GM12892 (cell line): ENCODE measurements around the gene ASIC4.

Source experiments
- DNase-seq: peaks from one replicate; pipeline ENCODE4 v3.0.0; 2011; ENCODE audit not compliant: insufficient read length
- FAIRE-seq: peaks from 2 replicates; lab custom pipeline; 2011; peaks lifted over from hg19 to GRCh38; lab: Jason Lieb, UNC
- POLR2A ChIP-seq: IDR thresholded peaks from 2 replicates; pipeline ENCODE4 v1.6.1; 2011; ENCODE audit warnings: low read depth, low read length, control low read depth
- POLR2AphosphoS5 ChIP-seq: IDR thresholded peaks from 2 replicates; pipeline ENCODE4 v1.6.1; 2011; ENCODE audit warnings: low read depth, low read length, control low read depth
- TAF1 ChIP-seq: IDR thresholded peaks from 2 replicates; pipeline ENCODE4 v1.6.1; 2011; ENCODE audit warnings: low read depth, mild to moderate bottlenecking, control low read depth, low read length, borderline replicate concordance

The ASIC4 gene

DNA sequence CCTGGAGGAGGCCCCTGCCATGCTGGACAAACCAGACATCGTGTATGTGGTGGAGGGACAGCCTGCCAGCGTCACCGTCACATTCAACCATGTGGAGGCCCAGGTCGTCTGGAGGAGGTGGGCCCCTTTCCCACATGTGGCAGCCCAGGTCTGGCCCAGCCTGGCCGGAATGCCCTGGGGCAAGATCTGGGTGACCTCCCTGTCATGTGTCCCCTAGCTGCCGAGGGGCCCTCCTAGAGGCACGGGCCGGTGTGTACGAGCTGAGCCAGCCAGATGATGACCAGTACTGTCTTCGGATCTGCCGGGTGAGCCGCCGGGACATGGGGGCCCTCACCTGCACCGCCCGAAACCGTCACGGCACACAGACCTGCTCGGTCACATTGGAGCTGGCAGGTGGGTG lies 40.8 kb upstream of the ASIC4 start:
- DNase-seq (no peak), FAIRE-seq (no peak)
- no peak for TF ChIP-seq POLR2A
- no peak for TF ChIP-seq TAF1
- TF ChIP-seq POLR2AphosphoS5, result no peak

DNA sequence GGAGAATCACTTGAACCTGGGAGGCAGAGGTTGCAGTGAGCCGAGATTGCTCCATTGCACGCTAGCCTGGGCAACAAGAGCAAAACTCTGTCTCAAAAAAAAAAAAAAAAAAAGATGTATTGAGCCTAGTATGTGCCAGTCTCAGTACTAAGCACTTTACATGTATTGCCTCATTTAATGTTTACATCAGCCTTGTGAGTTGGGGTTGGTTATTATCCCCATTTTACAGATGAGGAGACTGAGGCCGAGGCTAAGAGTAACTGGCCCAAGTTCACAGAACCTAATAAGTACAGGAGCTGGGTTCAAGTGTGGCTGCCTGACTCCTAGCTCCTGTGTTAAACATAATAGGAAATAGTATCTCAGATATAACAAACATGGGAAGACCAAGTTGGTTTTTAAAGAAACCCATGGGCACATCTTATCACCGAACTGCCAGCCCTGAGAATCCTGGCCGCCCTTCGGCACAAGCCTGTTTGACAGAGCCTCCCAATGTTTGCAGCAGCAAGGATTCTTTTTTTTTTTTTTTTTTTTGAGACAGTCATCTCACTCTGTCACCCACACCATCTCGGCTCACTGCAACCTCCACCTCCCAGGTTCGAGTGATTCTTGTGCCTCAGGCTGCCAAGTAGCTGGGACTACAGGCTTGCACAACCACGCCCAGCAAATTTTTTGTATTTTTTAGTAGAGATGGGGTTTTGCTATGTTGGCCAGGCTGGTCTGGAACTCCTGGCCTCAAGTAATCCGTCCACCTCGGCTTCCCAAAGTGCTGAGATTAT lies 39.8 kb upstream of the ASIC4 start:
- no peak for FAIRE-seq
- DNase-seq, result no peak
- TF ChIP-seq POLR2A (no peak), TAF1 (no peak), POLR2AphosphoS5 (no peak)

DNA sequence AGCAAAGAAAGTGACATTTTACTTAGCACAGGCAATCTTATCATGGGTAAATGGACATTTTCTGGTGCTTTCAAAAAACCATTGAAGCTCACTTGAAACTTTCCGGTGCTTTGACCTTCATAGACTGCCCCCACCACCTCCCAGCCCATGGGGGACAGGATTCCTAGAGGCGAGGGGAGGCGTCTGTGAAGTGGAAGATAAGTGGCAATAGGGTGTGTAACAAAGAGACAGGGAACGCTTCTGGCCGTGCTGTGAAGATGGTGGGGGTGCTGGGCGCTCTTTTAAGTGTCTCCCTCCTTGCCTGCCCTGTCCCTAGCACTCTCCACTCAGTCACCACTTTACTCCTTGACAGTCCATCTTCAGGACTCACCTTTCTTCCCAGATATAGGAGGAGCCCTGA lies 39.0 kb upstream of the ASIC4 start:
- no peak for TF ChIP-seq TAF1
- TF ChIP-seq POLR2A, result no peak
- no peak for TF ChIP-seq POLR2AphosphoS5
- DNase-seq (no peak), FAIRE-seq (no peak)

DNA sequence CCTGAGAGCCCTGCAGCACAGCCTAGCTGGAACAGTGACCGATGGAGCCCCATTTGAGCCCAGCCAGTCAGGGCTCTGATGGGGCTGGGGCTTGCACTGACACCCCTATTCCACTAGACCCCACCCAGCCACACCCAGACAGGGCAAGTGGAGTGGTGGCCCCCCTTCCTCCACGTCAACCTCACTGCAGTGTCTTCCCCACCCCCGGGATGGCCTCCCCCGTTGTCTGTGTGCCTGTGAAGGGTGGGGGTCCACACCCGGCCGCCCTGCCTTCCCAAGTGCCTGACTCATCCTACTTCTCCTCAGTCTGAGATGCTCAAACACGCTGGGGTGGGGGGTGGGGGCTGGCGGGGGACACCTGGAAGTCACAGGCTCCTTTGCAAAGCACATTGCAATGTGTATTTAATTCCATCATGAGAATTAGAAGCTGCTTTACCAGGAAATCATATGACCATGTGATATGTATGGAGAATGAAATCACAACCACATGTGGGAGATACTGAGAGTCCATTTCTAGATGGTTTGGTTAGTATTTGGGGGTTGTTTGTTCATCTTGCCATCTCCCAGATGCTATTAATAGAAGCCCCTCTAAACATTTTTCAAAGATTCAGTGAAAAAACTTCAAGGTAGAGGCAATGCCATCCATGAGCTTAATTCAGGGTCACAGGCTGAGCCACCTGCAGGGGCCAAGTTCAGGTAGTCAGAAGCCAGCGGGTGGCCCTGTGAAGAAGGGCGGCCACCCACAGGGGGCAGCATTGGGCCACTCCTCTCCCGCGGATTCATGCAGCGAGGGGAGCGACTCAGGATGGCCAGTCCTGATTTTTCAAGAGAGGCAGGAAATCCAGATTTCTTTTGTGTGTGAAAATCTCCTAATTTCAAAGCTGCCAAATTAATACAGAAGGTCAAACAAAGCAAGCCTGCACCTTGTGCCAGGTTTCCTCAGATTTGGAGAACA lies 38.3 kb upstream of the ASIC4 start:
- no peak for FAIRE-seq
- TF ChIP-seq TAF1 (no peak), POLR2AphosphoS5 (no peak), POLR2A (no peak)

GRCh38 chr2:219476652-219477151 lies 37.6 kb upstream of the ASIC4 start:
- no peak for FAIRE-seq

More for the DNA sequence above, 38.3 kb upstream of the ASIC4 start:
- DNase-seq, result peak; percentile 57

DNA sequence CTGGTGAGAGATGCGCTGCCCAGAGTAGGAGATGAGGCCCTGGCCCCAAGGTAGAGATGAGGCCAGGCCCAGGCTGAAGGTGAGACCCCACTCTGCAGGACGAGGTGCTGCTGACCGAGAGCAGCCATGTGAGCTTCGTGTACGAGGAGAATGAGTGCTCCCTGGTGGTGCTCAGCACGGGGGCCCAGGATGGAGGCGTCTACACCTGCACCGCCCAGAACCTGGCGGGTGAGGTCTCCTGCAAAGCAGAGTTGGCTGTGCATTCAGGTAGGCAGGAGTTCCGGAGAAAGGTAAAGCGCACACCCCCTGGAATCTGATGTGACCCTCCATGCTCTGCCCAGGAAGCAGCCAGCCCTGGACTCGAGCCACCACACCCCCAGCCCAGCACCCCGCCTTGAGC lies 37.1 kb upstream of the ASIC4 start:
- DNase-seq (no peak), FAIRE-seq (no peak)
- no peak for TF ChIP-seq POLR2A
- TF ChIP-seq TAF1, result no peak
- no peak for TF ChIP-seq POLR2AphosphoS5

More at GRCh38 chr2:219476652-219477151, 37.6 kb upstream of the ASIC4 start:
- no peak for TF ChIP-seq POLR2A
- TF ChIP-seq TAF1, result no peak
- no peak for TF ChIP-seq POLR2AphosphoS5
- DNase-seq, result no peak

DNA sequence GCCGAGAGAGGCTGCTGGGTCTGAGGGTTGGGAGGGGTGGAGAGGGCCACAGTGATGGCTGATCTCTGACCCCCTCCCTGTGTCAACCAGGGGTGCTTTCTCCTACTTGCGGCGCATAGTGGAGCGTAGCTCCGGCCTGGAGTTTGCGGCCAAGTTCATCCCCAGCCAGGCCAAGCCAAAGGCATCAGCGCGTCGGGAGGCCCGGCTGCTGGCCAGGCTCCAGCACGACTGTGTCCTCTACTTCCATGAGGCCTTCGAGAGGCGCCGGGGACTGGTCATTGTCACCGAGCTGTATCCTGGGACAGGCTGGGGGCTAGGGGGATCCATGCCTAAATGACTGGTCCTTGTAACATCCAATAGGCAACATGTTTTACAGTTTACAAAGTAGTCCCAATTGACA lies 36.5 kb upstream of the ASIC4 start:
- FAIRE-seq, result no peak
- no peak for TF ChIP-seq TAF1
- TF ChIP-seq POLR2AphosphoS5, result no peak
- no peak for DNase-seq

DNA sequence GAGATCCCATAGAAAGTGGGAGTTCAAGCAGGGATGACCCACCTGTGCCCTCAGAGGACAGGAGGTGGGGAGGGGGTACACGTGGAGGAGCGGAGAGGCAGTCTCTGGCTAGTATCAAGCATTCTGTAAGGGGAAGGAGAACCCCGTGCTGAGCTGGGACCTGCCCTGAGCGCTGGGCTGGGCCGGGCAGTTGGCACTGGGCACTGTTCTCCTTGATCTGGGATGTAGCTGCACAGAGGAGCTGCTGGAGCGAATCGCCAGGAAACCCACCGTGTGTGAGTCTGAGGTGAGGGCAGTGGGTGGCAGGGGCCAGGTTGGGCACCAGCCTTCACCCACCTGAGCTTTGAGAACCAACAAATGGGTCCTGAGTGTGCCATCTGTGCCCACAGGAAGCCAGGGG lies 35.4 kb upstream of the ASIC4 start:
- no peak for TF ChIP-seq TAF1
- TF ChIP-seq POLR2A, result no peak
- TF ChIP-seq POLR2AphosphoS5, result no peak
- no peak for DNase-seq
- FAIRE-seq, result no peak

DNA sequence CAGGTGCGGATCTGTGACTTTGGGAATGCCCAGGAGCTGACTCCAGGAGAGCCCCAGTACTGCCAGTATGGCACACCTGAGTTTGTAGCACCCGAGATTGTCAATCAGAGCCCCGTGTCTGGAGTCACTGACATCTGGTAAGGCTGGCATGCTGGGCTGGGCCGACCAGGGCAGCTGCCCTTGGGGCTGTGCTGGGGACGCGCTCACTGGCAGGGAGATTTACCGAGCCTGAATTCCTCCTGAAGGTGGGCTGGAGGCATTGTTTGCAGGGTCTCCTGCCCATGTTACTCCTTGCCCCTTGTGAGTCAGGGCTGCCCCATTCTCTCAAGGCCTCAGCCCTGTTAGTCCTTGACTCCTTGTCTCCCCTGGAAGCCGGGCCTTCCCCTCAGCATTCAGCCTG lies 34.3 kb upstream of the ASIC4 start:
- FAIRE-seq, result no peak
- DNase-seq, result no peak
- TF ChIP-seq POLR2A, result no peak
- TF ChIP-seq POLR2AphosphoS5, result no peak
- no peak for TF ChIP-seq TAF1

GRCh38 chr2:219482674-219483405 lies 31.4 kb upstream of the ASIC4 start:
- no peak for DNase-seq

More at GRCh38 chr2:219482674-219483405, 31.4 kb upstream of the ASIC4 start:
- TF ChIP-seq POLR2A, result no peak
- no peak for FAIRE-seq
